SIG-M5 treated with dmso at 0.1 percent for 504 hours (cell line): ENCODE data around the gene NANS.

Experiments
- DNase-seq: peaks from one replicate; lab custom pipeline; 2025; ENCODE audit not compliant: unreplicated experiment; lab: John Stamatoyannopoulos, UW

NANS gene

GRCh38 chr9:98038958-98039357 lies 17.6 kb upstream of the NANS start:
- no peak for DNase-seq

GRCh38 chr9:98039607-98040017 lies 16.9 kb upstream of the NANS start:
- no peak for DNase-seq

DNA sequence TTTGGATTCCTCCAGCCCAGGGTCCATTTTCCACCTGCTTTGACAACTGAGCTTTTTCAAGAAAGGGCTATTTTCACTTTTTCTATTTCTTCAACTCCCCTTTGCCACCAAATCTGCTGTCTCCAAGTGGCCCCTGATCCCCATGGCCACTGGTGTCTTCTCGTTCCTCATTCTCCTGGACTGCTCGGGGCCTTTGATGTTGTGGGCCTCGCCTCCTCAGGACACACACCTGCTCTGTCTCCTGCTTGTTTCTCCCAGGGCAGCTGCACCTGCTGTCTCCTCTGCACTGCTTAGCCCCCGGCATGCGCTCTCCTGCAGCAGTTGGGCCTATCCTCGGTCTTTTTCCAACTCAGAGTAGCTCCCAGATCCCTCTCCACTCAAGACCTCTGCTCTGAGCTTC lies 16.3 kb upstream of the NANS start:
- no peak for DNase-seq

- DNase-seq, result no peak
Measured at GRCh38 chr9:98043915-98044314, 12.6 kb upstream of the NANS start.

DNA sequence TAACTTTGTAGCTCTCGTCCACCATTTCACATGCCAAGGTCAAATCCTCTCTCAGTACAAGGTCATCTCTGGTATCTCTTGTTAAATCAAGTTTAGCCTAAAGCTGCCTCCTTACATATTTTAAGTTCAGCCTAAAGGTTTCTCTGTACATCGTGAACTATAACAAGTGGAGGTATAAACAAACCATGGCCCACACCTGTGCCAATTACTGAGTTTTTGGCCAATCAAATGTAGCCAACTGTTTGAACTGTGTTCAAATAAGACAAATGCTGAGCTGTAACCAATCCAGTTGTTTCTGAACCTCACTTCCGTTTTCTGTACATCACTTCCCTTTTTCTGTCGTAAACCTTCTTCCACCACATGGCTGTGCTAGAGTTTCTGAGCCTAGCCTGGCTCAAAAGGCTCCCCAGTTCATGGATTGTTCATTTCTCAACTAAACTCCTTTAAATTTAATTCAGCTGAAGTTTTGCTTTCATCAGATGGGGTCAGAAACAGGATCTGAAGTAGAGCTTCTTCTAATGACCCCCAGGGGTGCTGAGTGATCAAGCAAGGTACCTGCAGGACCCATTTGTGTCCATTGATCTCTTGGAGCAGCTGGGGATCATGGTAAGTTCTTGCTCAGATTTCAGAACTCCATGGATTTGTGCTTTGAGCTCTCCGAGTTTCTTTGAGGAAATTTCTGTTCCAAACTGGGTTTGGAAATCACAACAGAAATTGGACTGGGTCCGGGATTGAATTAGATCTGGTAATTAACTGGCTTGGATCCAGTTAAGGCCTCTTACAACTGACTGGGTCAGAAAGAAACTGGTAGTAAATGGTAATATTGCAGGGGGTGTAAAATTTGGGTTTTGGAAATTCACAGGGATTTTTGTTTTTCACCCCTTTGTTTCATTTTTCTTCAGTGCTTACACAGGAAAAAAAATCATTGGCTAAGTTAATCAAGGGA lies 11.0 kb upstream of the NANS start:
- peak; percentile 94 for DNase-seq

GRCh38 chr9:98046180-98046543 lies 10.4 kb upstream of the NANS start:
- DNase-seq, result no peak

DNA sequence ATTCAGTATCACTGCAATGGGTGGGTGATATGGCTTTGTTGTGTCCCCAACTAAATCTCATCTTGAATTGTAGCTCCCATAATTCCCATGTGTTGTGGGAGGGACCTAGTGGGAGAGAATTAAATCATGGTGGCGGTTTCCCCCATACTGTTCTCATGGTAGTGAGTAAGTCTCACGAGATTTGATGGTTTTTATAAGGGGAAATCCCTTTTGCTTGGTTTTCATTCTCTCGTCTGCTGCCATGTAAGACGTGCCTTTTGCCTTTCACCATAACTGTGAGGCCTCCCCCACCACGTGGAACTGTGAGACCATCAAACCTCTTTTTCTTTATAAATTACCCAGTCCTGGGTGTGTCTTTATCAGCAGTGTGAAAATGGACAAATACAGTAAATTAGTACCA lies 9.5 kb upstream of the NANS start:
- peak; percentile 40 for DNase-seq

DNA sequence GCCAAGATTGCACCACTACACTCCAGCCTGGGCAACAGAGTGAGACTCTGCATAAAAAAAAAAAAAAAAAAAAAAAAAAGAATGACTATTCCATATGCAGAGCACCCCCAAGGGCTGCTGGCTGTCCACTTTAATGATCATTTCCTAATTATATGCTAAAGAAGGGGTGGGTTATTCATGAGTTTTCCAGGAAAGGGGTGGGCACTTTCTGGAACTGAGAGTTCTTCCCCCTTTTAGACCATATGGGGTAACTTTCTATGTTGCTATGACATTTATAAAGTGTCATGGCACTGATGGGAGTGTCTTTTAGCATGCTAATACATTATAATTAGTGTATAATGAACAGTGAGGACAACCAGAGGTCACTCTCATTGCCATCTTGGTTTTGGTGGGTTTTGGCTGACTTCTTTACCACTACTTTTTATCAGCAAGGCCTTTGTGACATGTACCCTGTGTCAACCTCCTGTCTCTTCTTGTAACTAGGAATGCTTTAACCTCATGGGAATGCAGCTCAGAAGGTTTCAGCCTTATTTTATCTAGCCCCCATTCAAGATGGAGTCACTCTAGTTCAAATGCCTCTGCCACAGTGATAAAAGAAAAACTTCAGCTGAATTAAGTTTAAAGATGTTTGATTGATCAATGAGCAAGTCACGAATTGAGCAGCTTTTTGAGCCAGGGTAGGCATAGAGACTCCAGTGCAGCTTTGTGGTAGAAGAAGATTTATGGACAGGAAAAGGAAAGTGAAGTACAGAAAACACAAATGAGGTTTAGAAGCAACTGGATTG lies 7.1 kb upstream of the NANS start:
- DNase-seq, result no peak

GRCh38 chr9:98050351-98050750 lies 6.2 kb upstream of the NANS start:
- DNase-seq, result no peak

- no peak for DNase-seq
Measured at GRCh38 chr9:98054376-98054951, 2.1 kb upstream of the NANS start.

DNA sequence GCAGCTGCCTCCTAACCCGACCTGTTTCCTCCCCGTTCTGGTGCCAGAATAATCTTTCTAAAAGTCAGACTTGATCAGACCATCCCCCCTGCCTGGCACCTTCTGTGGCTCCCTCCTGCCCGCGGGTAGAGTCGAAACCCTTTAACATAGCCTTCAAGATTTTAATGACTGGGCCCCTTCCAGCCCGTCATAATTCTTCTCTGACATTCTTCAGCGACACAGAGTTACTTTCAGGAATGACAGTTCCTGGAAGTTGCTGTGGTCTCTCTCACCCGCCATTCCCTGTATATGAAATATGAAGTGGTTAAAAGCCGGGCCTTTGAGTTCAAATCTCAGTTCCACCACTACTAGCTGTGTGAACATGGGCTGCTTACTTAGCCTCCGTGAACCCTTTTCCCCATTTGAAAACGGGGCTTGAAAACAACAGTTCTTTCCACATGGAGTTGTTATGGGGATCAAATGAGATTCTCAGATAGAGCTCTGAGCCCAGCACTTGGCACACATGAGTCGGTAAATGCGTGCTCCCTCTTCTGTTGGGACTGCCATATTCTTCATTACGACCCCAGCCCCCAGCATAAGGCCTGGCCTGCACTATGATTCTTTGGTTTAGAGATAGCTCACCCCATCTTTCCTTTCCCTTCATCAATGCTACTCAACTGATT lies 737 bp downstream of the NANS start:
- no peak for DNase-seq

- no peak for DNase-seq
Measured at GRCh38 chr9:98062161-98062560, 5.6 kb downstream of the NANS start.

DNA sequence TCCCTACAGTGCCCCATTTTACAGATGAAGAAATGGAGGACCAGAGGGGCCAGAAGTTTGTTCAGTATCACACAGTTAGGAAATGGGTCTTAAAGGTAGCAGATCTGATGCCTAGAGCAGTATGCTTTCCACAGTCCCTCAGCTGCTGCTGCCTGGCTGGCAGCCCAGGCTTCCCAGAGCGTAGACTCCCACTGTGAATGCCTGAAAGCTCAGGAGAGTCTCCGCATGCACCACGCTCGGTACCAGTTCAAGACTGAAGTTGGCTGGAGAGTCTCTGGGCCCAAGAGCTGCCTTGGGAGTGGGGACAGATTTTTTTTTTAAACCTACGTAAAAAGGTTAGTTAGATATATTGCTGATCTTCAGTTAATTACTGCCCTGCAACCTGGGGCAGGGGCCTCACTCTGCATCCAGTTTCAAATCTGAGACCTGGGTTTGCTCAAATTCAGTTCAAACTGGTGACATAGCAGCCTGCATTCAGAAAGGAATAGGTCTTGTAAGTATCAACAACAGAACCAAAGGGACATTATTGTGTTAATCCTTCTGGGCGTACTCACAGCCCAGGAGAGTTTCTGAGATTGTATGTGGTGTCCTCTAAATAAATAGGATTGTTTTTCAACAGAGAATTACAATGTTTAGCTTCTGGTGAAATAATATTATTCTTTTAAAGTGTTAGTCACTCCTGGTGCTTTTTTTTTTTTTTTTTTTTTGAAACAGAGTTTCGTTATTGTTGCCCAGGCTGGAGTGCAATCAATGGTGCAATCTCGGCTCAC lies 8.3 kb downstream of the NANS start:
- DNase-seq, result no peak

DNA sequence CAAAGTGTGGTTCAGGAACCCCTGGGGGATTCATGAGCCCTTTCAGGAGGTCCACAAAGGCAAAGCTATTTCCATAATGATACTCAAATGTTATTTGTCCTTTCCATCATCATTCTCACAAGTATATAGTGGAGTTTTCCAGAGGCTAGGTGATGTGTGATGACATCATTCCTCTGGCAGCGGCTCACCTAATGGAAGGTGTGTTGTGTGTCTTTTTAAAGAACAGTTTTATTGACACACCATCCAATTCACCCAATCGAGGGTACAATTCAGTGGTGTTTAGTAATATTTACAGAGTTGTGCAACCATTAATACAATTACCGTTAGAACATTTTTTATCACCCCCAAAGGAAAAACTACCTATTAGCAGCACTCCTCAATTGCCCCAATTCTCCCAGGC lies 9.7 kb downstream of the NANS start:
- no peak for DNase-seq

DNA sequence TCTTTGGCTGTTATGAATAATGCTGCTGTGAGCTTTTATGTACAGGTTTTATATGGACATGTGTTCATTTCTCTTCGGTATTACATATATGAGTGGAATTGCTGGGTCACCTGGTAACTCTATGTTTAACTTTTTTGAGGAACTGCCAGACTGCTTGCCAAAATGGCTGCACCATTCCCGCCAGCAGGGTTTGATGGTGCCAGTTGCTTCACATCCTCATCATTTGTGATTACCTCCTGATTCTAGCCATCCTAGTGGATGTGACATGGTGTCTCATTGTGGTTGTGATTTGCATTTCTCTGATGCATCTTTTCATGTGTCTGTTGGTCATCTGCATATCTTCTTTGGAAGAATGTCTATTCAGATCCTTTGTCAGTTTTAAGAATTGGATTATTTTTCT lies 10.7 kb downstream of the NANS start:
- DNase-seq, result no peak

DNA sequence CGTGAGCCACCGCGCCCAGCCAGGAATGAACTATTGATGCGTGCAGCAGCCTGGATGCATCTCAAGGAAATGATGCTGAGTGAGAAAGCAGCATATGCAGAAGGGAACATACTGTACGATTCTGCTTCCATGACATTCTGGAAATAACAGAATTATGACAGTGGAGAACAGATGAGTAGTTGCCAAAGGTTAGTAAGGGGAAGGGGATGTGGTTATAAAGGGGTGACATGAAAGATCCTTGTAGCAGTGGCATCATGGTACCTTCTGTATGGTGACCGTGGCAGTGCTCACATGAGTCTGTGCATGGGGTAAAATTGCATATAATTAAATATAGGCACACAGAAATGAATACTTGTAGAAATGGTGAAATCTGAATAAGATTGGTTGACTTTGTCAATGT lies 13.0 kb downstream of the NANS start:
- DNase-seq, result no peak

DNA sequence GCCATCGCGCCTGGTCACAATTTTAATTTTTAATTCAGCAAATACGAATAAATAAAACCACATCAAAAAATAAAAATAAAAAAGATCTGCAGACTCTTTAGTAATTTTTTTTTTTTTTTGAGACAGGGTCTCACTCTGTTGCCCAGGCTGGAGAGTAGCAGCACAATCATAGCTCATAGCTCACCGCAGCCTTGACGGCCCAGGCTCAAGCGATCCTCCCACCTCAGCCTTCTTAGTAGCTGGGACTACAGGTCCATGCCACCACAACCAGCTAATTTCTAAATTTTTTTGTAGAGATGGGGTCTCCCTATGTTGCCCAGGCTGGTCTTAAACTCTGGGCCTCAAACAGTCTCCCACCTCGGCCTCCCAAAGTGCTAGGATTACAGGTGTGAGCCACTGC lies 14.2 kb downstream of the NANS start:
- no peak for DNase-seq

- peak; percentile 19 for DNase-seq
Measured at GRCh38 chr9:98071737-98072136, 15.2 kb downstream of the NANS start.

DNA sequence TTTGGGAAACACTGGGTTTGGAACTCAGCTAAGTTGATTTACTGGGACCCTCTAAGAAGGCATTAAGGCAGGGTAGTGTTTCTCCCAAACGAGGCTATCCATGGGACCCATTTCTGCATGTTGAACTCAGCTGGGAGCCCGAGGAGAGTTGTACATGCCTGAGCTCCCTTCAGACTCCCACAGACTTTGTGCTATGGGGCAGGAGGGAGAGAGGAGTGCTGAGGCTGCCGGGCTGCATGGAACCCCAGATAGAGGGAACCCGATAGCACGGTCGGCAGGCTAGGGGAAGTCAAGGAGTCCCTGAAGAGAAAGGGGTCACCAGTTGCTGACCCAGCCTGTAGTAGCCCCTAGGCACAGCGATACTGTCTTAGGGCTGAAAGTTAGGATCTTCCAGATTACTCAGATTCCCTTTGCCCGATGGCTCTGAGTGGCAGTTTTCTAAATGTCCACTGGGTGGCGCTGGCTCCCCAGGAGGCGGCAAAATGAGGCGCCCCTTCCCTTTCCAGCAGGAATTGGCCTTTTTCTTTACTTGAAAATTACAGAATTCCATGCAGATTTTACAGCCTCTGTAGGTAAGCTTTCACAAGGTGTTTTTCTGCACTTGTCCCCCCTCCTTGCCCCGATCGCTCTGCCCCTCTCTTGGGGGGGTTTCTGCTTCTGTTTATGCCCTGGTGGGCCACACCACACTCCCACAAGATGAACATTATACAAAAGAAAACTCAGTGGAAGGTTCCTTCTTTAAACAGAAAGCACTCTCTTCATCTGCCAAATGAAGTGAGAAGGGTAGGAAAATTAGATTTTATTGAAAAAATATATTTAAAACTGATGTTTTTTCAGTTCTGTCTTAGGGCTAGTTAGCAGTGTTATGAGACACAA lies 17.8 kb downstream of the NANS start:
- DNase-seq, result peak; percentile 27

DNA sequence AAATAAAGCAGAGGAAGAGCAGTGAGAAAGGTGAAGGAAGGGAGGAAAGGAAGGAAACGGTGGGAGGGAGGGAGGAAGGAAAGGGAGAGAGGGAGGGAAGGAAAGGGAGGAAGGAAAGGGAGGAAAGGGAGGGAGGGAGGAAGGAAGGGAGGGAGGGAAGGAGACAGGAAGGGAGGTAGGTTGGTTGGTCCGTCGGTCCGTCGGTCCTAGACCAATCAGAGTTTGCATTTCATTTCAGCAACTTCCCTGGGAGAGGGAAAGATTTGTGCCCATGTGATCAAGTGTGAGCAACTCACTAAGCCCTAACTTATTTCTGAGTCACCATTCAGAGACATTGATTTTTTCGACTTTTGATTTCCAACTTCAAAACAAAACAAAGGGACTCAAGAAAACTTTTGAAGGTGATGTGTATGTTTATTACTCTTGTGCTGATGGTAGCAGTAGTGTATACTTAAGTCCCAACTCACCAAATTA lies 18.8 kb downstream of the NANS start:
- DNase-seq, result no peak
